ENCODE data around the gene ABCG8. TPM values are rescaled to one million over a fixed set of nuclear protein-coding genes. Genes with fewer than 3 reads are reported as not detected.

Gene ABCG8
- polyA plus RNA-seq, 1 donor (not counting 4 experiments of a cell fraction or from before 2014, with no cell fraction given) = not detected

- Histone ChIP-seq H2AFZ (ENCODE audit: control insufficient read depth, low read length) (no peak overlapping the region), H3K9me1 (ENCODE audit: control insufficient read depth, extremely low read depth, insufficient read depth, low read length) (no peaks in the 10 kb centered on the region), H3K27me3 (ENCODE audit: control insufficient read depth, extremely low read depth, insufficient read depth, low read length) (peaks cover 7% of the 10 kb centered on the region), H3K4me2 (ENCODE audit: control insufficient read depth, extremely low read depth, insufficient read depth, low read depth, low read length) (no peak overlapping the region), H4K20me1 (ENCODE audit: control insufficient read depth, extremely low read depth, insufficient read depth, low read length) (no peaks in the 10 kb centered on the region), H3K79me2 (ENCODE audit: control insufficient read depth, insufficient read depth, low read length) (no peaks in the 10 kb centered on the region), H3K4me3 (ENCODE audit: control insufficient read depth in 2 of 3, extremely low read depth in 1 of 3, insufficient read depth in 2 of 3, low read depth in 1 of 3, low read length in 3 of 3) (no peak overlapping the region), H3K9me3 (ENCODE audit: control insufficient read depth, low read depth, low read length) (no peaks in the 10 kb centered on the region), H3K4me1 (ENCODE audit: control insufficient read depth, extremely low read depth, insufficient read depth, low read length) (no peaks in the 10 kb centered on the region), H3K27ac (ENCODE audit: control insufficient read depth, insufficient read depth, low read length) (no peak overlapping the region), H3K36me3 (ENCODE audit: control insufficient read depth in 2 of 2, extremely low read depth in 1 of 2, insufficient read depth in 2 of 2, low read length in 2 of 2) (no peaks in the 10 kb centered on the region), H3K9ac (ENCODE audit: control insufficient read depth, extremely low read depth, insufficient read depth, low read length) (no peak overlapping the region)
- TF ChIP-seq, protein P1, sequence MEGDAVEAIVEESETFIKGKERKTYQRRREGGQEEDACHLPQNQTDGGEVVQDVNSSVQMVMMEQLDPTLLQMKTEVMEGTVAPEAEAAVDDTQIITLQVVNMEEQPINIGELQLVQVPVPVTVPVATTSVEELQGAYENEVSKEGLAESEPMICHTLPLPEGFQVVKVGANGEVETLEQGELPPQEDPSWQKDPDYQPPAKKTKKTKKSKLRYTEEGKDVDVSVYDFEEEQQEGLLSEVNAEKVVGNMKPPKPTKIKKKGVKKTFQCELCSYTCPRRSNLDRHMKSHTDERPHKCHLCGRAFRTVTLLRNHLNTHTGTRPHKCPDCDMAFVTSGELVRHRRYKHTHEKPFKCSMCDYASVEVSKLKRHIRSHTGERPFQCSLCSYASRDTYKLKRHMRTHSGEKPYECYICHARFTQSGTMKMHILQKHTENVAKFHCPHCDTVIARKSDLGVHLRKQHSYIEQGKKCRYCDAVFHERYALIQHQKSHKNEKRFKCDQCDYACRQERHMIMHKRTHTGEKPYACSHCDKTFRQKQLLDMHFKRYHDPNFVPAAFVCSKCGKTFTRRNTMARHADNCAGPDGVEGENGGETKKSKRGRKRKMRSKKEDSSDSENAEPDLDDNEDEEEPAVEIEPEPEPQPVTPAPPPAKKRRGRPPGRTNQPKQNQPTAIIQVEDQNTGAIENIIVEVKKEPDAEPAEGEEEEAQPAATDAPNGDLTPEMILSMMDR (optimal IDR thresholded peaks at IDR 0.05 in 1 of 3, IDR thresholded peaks at IDR 0.05 in 1 of 3, conservative IDR thresholded peaks at IDR 0.05 in 1 of 3; ENCODE audit: extremely low read depth in 1 of 3, insufficient read depth in 2 of 3, low read length in 3 of 3) = peak; percentile 90 to 99 (median 95)
- no peak for TF ChIP-seq EZH2 (IDR thresholded peaks at IDR 0.05; ENCODE audit: low read length)
- dilution Hi-C loops (cut with MboI; ENCODE audit: extremely low pct_ligation_motif_present, low sequenced_read_pairs) = no loop called here
- no peak for DNase-seq (ENCODE audit: low read depth, low spot score)
- peak; percentile 67 for FAIRE-seq
Measured at GRCh38 chr2:43877782-43878464, 39.2 kb downstream of the ABCG8 start.

DNA sequence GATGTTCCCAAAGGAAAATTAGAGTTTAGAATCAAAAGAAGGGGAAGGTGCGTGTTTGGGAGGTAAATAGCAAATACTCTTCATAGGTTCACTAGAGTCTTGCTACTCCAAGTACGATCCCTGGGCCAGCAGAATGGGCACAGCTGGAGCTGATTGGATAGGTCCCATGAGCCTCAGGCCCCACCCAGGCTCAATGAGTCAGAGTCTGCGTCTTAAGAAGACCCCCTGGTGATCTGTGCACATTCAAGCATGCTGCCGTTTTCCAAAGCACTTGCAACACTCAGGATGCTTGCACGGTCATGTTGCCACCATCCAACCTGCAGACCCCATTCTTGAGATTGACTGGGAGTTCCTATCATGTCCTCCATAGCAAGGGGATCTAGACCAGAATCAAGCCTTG is 40.5 kb downstream of the ABCG8 start:
- no peak overlapping the region for H3K4me2 ChIP-seq (ENCODE audit: control insufficient read depth, extremely low read depth, insufficient read depth, low read depth, low read length)
- H3K36me3 ChIP-seq (ENCODE audit: control insufficient read depth in 2 of 2, extremely low read depth in 1 of 2, insufficient read depth in 2 of 2, low read length in 2 of 2) = no peaks in the 10 kb centered on the region
- no peak overlapping the region for H3K4me3 ChIP-seq (ENCODE audit: control insufficient read depth in 2 of 3, extremely low read depth in 1 of 3, insufficient read depth in 2 of 3, low read depth in 1 of 3, low read length in 3 of 3)
- no peaks in the 10 kb centered on the region for H3K79me2 ChIP-seq (ENCODE audit: control insufficient read depth, insufficient read depth, low read length)
- DNase-seq (ENCODE audit: low read depth, low spot score) = no peak
- TF ChIP-seq, protein P1 (optimal IDR thresholded peaks at IDR 0.05 in 1 of 3, IDR thresholded peaks at IDR 0.05 in 1 of 3, conservative IDR thresholded peaks at IDR 0.05 in 1 of 3; ENCODE audit: extremely low read depth in 1 of 3, insufficient read depth in 2 of 3, low read length in 3 of 3) = no peak
- TF ChIP-seq EZH2 (IDR thresholded peaks at IDR 0.05; ENCODE audit: low read length) = no peak
- FAIRE-seq = no peak
- H3K9me3 ChIP-seq (ENCODE audit: control insufficient read depth, low read depth, low read length) = no peaks in the 10 kb centered on the region
- dilution Hi-C loops (cut with MboI; ENCODE audit: extremely low pct_ligation_motif_present, low sequenced_read_pairs) = no loop called here
- H3K4me1 ChIP-seq (ENCODE audit: control insufficient read depth, extremely low read depth, insufficient read depth, low read length) = no peaks in the 10 kb centered on the region
- H3K27me3 ChIP-seq (ENCODE audit: control insufficient read depth, extremely low read depth, insufficient read depth, low read length) = peaks cover 7% of the 10 kb centered on the region
- no peaks in the 10 kb centered on the region for H3K9me1 ChIP-seq (ENCODE audit: control insufficient read depth, extremely low read depth, insufficient read depth, low read length)
- no peaks in the 10 kb centered on the region for H4K20me1 ChIP-seq (ENCODE audit: control insufficient read depth, extremely low read depth, insufficient read depth, low read length)
- H2AFZ ChIP-seq (ENCODE audit: control insufficient read depth, low read length) = no peak overlapping the region
- no peak overlapping the region for H3K27ac ChIP-seq (ENCODE audit: control insufficient read depth, insufficient read depth, low read length)
- no peak overlapping the region for H3K9ac ChIP-seq (ENCODE audit: control insufficient read depth, extremely low read depth, insufficient read depth, low read length)
